ENCODE data around the gene CPNE6. TPM values are rescaled to one million over a fixed set of nuclear protein-coding genes. Genes with fewer than 3 reads are reported as not detected.

CPNE6 gene
- total and polyA plus RNA-seq, 2 of the 13 experiments (the other 11 are each of a cell fraction or from before 2014, with no cell fraction given) = not detected

GRCh38 chr14:24103451-24103850 lies 32.1 kb downstream of the CPNE6 start:
- no peaks in the 10 kb centered on the region; the same call in 1 of the 2 replicates for H3K9me3 ChIP-seq (ENCODE audit: low read length)
- WGBS (ENCODE audit: low lambda C conversion rate) = 97% methylated on average over 13 of the region's 13 CpGs
- in situ Hi-C loops (cut with HindIII; ENCODE audit: extremely low pct_ligation_motif_present, low pct_unique_long_range_greater_than_20kb) = loop anchor here (25.0 kb wide), 1 partner anchor 1516 kb away; the partner anchor contains the start of genes ABHD4 and DAD1
- H3K27me3 ChIP-seq (ENCODE audit: control insufficient read depth in 1 of 2, insufficient read depth in 2 of 2, low read length in 2 of 2) = no peaks in the 10 kb centered on the region
- DNase-seq (ENCODE audit: low spot score) (no peak), ATAC-seq (no peak), FAIRE-seq (no peak)
- POLR2A ChIA-PET = interaction anchor here (0.8 to 11.8 kb wide), 8 partner anchors 8 to 97 kb away, joined by 3 to 594 read pairs (median 14); partner anchors contain the start of genes DCAF11, EMC9, IRF9 and NRL
- no peak overlapping the region for H3K4me2 ChIP-seq (ENCODE audit: low read depth, low read length)
- peaks cover 53% of the 10 kb centered on the region for H3K4me1 ChIP-seq (ENCODE audit: insufficient read depth, low read length)
- CTCF ChIA-PET (ENCODE audit: low intra/inter-chr PET ratio, low total read pairs) = no interaction called here
- intact Hi-C loops (cut with micrococcal nuclease; ENCODE audit: unreplicated experiment) = no loop called here
- H3K79me2 ChIP-seq (ENCODE audit: insufficient read depth, low read length) = peaks cover 4% of the 10 kb centered on the region
- H2AFZ ChIP-seq (ENCODE audit: low read length) = no peak overlapping the region
- H3K36me3 ChIP-seq (replicated peaks in 1 of 2; ENCODE audit: control insufficient read depth in 1 of 2, insufficient read depth in 2 of 2, low read length in 2 of 2) = peaks cover 34 to 50% of the 10 kb centered on the region in 2 experiments
- no peak overlapping the region for H3K9ac ChIP-seq (ENCODE audit: insufficient read depth, low read depth, low read length)
- H3K27ac ChIP-seq (ENCODE audit: extremely low read length, insufficient read depth, low read length) = no peak overlapping the region
- H4K20me1 ChIP-seq (ENCODE audit: insufficient read depth, low read length) = no peaks in the 10 kb centered on the region
- no peak overlapping the region for H3K4me3 ChIP-seq (replicated peaks in 1 of 3; ENCODE audit: insufficient read depth in 1 of 3, low read depth in 2 of 3, low read length in 3 of 3)
- no TSS peak for BruUV-seq (replicated peaks)
- TF ChIP-seq UBTF (CRISPR knock-in tag; IDR thresholded peaks at IDR 0.05) = 0 out of 2 replicates have a peak, but pooled peaks have one; percentile 41
- TF ChIP-seq NFE2L1 (CRISPR knock-in tag; IDR thresholded peaks at IDR 0.05; ENCODE audit: borderline replicate concordance) = no peak
- TF ChIP-seq RBM22 (optimal IDR thresholded peaks at IDR 0.05; ENCODE audit: low read length) = peak; percentile 80
- TF ChIP-seq KDM1A (CRISPR knock-in tag; IDR thresholded peaks at IDR 0.05) = no peak
- 0 out of 2 replicates have a peak, but pooled peaks have one; percentile 6 for TF ChIP-seq RBFOX2 (IDR thresholded peaks at IDR 0.05; ENCODE audit: low read depth, low read length)
- 0 out of 2 replicates have a peak, but pooled peaks have one; percentile 7 for TF ChIP-seq ZNF501 (CRISPR knock-in tag; IDR thresholded peaks at IDR 0.05)
- TF ChIP-seq, protein P1, sequence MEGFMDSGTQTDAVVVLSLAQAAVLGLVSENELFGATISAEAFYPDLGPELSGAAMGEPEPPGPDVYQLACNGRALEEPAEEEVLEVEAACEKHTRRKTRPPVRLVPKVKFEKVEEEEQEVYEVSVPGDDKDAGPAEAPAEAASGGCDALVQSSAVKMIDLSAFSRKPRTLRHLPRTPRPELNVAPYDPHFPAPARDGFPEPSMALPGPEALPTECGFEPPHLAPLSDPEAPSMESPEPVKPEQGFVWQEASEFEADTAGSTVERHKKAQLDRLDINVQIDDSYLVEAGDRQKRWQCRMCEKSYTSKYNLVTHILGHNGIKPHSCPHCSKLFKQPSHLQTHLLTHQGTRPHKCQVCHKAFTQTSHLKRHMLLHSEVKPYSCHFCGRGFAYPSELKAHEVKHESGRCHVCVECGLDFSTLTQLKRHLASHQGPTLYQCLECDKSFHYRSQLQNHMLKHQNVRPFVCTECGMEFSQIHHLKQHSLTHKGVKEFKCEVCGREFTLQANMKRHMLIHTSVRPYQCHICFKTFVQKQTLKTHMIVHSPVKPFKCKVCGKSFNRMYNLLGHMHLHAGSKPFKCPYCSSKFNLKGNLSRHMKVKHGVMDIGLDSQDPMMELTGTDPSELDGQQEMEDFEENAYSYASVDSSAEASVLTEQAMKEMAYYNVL (CRISPR knock-in tag; IDR thresholded peaks at IDR 0.05; ENCODE audit: borderline replicate concordance) = 0 out of 2 replicates have a peak, but pooled peaks have one; percentile 19
- peak; percentile 9; the same call in 1 of the 2 replicates for TF ChIP-seq NR2C2 (CRISPR knock-in tag; IDR thresholded peaks at IDR 0.05; ENCODE audit: borderline replicate concordance)
- TF ChIP-seq THAP9 (CRISPR knock-in tag; IDR thresholded peaks at IDR 0.05; ENCODE audit: borderline replicate concordance) = peak; percentile 20
- TF ChIP-seq HHEX (CRISPR knock-in tag; IDR thresholded peaks at IDR 0.05) = no peak
- peak; percentile 91 for TF ChIP-seq AGO2 (optimal IDR thresholded peaks at IDR 0.05; ENCODE audit: low read depth, low read length)
- 0 out of 2 replicates have a peak, but pooled peaks have one; percentile 43 for TF ChIP-seq ZNF761 (CRISPR knock-in tag; conservative IDR thresholded peaks at IDR 0.05)
- peak; percentile 52; the same call in 1 of the 2 replicates for TF ChIP-seq ZNF225 (CRISPR knock-in tag; IDR thresholded peaks at IDR 0.05)
- TF ChIP-seq HIVEP1 (CRISPR knock-in tag; IDR thresholded peaks at IDR 0.05) = peak; percentile 83; the same call in 1 of the 2 replicates
- 0 out of 2 replicates have a peak, but pooled peaks have one; percentile 1 for TF ChIP-seq AKAP8 (CRISPR knock-in tag; IDR thresholded peaks at IDR 0.05)

Data from HepG2 (cell line).